ENCODE data around the gene TSPAN14. TPM values are rescaled to one million over a fixed set of nuclear protein-coding genes. Genes with fewer than 3 reads are reported as not detected.
A peak's percentile ranks its signal among the peaks of the same experiment; 100 is the strongest.

Gene TSPAN14
- total and polyA plus RNA-seq, 2 of the 13 experiments (the other 11 are each of a cell fraction or from before 2014, with no cell fraction given) = 24.1 to 80.6 TPM

DNA sequence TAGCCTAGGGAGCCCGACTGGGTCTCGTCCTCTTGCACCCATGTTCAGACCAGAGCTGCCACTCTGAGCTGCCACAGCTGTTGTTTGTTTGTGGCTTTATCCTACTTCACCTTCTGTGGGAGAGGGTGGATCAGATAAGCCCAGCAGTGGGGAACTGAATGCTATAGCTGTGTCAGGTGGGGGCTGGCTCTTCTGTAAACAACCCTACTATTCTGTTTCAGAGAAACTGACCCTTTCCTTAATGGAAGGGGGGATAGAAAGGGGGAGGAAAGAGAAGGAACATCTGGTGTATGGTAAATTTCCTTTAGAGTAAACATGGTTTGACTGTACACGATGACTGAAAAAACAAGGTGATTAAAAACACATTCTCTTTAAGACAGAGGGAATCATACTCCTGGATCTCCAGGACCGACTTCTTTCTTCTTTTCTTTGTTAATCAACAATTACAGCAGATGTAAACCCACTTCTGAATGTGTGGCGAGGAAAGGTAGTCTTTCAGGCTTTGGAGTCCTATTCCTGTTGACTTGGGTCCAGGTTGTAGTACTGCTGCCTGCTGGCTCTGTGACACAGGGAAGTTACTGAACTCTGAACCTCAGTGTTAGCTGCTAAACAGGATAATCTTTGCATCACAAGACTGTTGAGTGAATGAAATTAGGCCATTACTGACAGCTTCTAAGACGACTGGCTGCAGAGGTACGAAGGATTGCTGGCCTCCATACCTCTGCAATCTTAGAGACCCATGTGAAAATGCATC lies 39.8 kb upstream of the TSPAN14 start (continued):
- TF ChIP-seq, protein P1, sequence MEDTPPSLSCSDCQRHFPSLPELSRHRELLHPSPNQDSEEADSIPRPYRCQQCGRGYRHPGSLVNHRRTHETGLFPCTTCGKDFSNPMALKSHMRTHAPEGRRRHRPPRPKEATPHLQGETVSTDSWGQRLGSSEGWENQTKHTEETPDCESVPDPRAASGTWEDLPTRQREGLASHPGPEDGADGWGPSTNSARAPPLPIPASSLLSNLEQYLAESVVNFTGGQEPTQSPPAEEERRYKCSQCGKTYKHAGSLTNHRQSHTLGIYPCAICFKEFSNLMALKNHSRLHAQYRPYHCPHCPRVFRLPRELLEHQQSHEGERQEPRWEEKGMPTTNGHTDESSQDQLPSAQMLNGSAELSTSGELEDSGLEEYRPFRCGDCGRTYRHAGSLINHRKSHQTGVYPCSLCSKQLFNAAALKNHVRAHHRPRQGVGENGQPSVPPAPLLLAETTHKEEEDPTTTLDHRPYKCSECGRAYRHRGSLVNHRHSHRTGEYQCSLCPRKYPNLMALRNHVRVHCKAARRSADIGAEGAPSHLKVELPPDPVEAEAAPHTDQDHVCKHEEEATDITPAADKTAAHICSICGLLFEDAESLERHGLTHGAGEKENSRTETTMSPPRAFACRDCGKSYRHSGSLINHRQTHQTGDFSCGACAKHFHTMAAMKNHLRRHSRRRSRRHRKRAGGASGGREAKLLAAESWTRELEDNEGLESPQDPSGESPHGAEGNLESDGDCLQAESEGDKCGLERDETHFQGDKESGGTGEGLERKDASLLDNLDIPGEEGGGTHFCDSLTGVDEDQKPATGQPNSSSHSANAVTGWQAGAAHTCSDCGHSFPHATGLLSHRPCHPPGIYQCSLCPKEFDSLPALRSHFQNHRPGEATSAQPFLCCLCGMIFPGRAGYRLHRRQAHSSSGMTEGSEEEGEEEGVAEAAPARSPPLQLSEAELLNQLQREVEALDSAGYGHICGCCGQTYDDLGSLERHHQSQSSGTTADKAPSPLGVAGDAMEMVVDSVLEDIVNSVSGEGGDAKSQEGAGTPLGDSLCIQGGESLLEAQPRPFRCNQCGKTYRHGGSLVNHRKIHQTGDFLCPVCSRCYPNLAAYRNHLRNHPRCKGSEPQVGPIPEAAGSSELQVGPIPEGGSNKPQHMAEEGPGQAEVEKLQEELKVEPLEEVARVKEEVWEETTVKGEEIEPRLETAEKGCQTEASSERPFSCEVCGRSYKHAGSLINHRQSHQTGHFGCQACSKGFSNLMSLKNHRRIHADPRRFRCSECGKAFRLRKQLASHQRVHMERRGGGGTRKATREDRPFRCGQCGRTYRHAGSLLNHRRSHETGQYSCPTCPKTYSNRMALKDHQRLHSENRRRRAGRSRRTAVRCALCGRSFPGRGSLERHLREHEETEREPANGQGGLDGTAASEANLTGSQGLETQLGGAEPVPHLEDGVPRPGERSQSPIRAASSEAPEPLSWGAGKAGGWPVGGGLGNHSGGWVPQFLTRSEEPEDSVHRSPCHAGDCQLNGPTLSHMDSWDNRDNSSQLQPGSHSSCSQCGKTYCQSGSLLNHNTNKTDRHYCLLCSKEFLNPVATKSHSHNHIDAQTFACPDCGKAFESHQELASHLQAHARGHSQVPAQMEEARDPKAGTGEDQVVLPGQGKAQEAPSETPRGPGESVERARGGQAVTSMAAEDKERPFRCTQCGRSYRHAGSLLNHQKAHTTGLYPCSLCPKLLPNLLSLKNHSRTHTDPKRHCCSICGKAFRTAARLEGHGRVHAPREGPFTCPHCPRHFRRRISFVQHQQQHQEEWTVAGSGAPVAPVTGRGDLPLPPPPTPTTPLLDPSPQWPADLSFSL (CRISPR knock-in tag; IDR thresholded peaks at IDR 0.05) = peak; percentile 44; the same call in 1 of the 2 replicates
- TF ChIP-seq, protein P2, sequence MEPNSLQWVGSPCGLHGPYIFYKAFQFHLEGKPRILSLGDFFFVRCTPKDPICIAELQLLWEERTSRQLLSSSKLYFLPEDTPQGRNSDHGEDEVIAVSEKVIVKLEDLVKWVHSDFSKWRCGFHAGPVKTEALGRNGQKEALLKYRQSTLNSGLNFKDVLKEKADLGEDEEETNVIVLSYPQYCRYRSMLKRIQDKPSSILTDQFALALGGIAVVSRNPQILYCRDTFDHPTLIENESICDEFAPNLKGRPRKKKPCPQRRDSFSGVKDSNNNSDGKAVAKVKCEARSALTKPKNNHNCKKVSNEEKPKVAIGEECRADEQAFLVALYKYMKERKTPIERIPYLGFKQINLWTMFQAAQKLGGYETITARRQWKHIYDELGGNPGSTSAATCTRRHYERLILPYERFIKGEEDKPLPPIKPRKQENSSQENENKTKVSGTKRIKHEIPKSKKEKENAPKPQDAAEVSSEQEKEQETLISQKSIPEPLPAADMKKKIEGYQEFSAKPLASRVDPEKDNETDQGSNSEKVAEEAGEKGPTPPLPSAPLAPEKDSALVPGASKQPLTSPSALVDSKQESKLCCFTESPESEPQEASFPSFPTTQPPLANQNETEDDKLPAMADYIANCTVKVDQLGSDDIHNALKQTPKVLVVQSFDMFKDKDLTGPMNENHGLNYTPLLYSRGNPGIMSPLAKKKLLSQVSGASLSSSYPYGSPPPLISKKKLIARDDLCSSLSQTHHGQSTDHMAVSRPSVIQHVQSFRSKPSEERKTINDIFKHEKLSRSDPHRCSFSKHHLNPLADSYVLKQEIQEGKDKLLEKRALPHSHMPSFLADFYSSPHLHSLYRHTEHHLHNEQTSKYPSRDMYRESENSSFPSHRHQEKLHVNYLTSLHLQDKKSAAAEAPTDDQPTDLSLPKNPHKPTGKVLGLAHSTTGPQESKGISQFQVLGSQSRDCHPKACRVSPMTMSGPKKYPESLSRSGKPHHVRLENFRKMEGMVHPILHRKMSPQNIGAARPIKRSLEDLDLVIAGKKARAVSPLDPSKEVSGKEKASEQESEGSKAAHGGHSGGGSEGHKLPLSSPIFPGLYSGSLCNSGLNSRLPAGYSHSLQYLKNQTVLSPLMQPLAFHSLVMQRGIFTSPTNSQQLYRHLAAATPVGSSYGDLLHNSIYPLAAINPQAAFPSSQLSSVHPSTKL (CRISPR knock-in tag; IDR thresholded peaks at IDR 0.05) = peak; percentile 73
- TF ChIP-seq NPAS2 (CRISPR knock-in tag; IDR thresholded peaks at IDR 0.05; ENCODE audit: borderline replicate concordance) = 0 out of 2 replicates have a peak, but pooled peaks have one; percentile 30
- no peak for TF ChIP-seq ZFP36L1 (CRISPR knock-in tag; IDR thresholded peaks at IDR 0.05)
- 0 out of 2 replicates have a peak, but pooled peaks have one; percentile 70 for TF ChIP-seq ZNF644 (CRISPR knock-in tag; IDR thresholded peaks at IDR 0.05; ENCODE audit: low read depth)
- 0 out of 2 replicates have a peak, but pooled peaks have one; percentile 25 for TF ChIP-seq PPARG (CRISPR knock-in tag; conservative IDR thresholded peaks at IDR 0.05)
- peak; percentile 56 for TF ChIP-seq POGZ (CRISPR knock-in tag; IDR thresholded peaks at IDR 0.05)
- no peak for TF ChIP-seq PHF8 (CRISPR knock-in tag; IDR thresholded peaks at IDR 0.05)
- no peak for TF ChIP-seq SUZ12 (IDR thresholded peaks at IDR 0.05; ENCODE audit: low read depth, low read length)
- TF ChIP-seq ZFP1 (CRISPR knock-in tag; IDR thresholded peaks at IDR 0.05) = no peak
- TF ChIP-seq SP5 (CRISPR knock-in tag; IDR thresholded peaks at IDR 0.05; ENCODE audit: borderline replicate concordance, low read depth) = no peak
- 0 out of 2 replicates have a peak, but pooled peaks have one; percentile 19 for TF ChIP-seq ZNF12 (CRISPR knock-in tag; IDR thresholded peaks at IDR 0.05)
- TF ChIP-seq MYC (CRISPR knock-in tag; IDR thresholded peaks at IDR 0.05; ENCODE audit: borderline replicate concordance) = no peak
- peak; percentile 5 for TF ChIP-seq ASH2L (IDR thresholded peaks at IDR 0.05; ENCODE audit: insufficient read length, low read depth, low read length)
- TF ChIP-seq RBM22 (optimal IDR thresholded peaks at IDR 0.05; ENCODE audit: low read length) = no peak
- TF ChIP-seq ZNF331 (CRISPR knock-in tag; IDR thresholded peaks at IDR 0.05) = peak; percentile 49; the same call in 1 of the 2 replicates
- TF ChIP-seq MTF2 (CRISPR knock-in tag; IDR thresholded peaks at IDR 0.05; ENCODE audit: borderline replicate concordance) = no peak
- TF ChIP-seq JARID2 (CRISPR knock-in tag; IDR thresholded peaks at IDR 0.05; ENCODE audit: insufficient replicate concordance) = no peak
- TF ChIP-seq ERF (CRISPR knock-in tag; IDR thresholded peaks at IDR 0.05) = no peak
- peak; percentile 81; the same call in 1 of the 2 replicates for TF ChIP-seq ZNF556 (CRISPR knock-in tag; IDR thresholded peaks at IDR 0.05; ENCODE audit: borderline replicate concordance)
- TF ChIP-seq NFE2L1 (CRISPR knock-in tag; IDR thresholded peaks at IDR 0.05; ENCODE audit: borderline replicate concordance) = no peak
